Measurements from ENCODE around the gene XRN1. TPM values are rescaled to one million over a fixed set of nuclear protein-coding genes. Genes with fewer than 3 reads are reported as not detected.
A peak's percentile ranks its signal among the peaks of the same experiment; 100 is the strongest.
"Not testable (repeated sequence)": the region's sequence is repeated elsewhere in the genome, so short reads cannot be mapped to it uniquely, and the experiment has no call there.

XRN1 gene
- total RNA-seq, 1 donor from 2014 or later, result 46.1 TPM

DNA sequence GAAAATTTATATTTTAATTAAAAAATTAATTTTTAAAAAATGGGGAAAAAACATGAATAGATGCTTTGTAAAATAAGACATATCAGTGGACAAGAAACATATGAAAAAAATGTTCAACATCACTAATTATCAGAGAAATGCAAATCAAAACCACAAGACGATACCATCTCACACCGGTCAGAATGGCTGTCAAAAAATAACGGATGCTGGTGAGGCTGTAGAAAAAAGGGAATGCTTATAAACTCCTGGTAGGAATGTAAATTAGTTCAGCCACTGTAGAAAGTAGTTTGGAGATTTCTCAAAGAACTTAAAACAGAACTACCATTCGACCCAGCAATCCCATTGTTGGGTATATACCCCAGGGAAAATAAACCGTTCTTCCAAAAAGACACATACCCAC, 93.8 kb downstream of the XRN1 start:
- ATAC-seq (no peak), DNase-seq (no peak)
- Histone ChIP-seq H3K9me3 (no peaks in the 10 kb centered on the region), H3K27me3 (no peaks in the 10 kb centered on the region), H3K36me3 (peaks cover 93% of the 10 kb centered on the region), H3K4me3 (no peak overlapping the region), H3K4me1 (no peaks in the 10 kb centered on the region), H3K27ac (no peak overlapping the region)
- intact Hi-C loops (cut with DNase I), result no loop called here
- TF ChIP-seq, protein P1, sequence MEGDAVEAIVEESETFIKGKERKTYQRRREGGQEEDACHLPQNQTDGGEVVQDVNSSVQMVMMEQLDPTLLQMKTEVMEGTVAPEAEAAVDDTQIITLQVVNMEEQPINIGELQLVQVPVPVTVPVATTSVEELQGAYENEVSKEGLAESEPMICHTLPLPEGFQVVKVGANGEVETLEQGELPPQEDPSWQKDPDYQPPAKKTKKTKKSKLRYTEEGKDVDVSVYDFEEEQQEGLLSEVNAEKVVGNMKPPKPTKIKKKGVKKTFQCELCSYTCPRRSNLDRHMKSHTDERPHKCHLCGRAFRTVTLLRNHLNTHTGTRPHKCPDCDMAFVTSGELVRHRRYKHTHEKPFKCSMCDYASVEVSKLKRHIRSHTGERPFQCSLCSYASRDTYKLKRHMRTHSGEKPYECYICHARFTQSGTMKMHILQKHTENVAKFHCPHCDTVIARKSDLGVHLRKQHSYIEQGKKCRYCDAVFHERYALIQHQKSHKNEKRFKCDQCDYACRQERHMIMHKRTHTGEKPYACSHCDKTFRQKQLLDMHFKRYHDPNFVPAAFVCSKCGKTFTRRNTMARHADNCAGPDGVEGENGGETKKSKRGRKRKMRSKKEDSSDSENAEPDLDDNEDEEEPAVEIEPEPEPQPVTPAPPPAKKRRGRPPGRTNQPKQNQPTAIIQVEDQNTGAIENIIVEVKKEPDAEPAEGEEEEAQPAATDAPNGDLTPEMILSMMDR (IDR thresholded peaks at IDR 0.05), result no peak

DNA sequence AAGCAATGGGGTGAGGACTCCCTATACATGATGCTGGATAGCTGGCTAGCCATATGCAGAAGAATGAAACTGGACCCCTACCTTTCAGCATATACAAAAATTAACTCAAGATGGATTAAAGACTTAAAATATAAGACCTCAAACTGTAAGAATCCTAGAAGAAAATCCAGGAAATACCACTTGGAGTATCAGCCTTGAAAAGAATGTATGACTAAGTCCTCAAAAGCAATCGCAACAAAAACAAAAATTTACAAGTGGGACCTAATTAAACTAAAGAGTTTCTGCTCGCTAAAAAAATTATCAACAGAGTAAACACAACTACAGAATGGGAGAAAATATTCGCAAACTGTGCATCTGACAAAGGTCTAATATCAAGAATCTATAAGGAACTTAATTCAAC, 94.3 kb downstream of the XRN1 start:
- H3K9me3 ChIP-seq, result no peaks in the 10 kb centered on the region
- intact Hi-C loops (cut with DNase I), result no loop called here
- DNase-seq (no peak), ATAC-seq (no peak)
- no peak overlapping the region for H3K27ac ChIP-seq
- TF ChIP-seq, protein P1 (IDR thresholded peaks at IDR 0.05), result no peak
- H3K36me3 ChIP-seq, result peaks cover 94% of the 10 kb centered on the region
- H3K4me3 ChIP-seq, result no peak overlapping the region
- H3K27me3 ChIP-seq, result no peaks in the 10 kb centered on the region
- no peaks in the 10 kb centered on the region for H3K4me1 ChIP-seq

DNA sequence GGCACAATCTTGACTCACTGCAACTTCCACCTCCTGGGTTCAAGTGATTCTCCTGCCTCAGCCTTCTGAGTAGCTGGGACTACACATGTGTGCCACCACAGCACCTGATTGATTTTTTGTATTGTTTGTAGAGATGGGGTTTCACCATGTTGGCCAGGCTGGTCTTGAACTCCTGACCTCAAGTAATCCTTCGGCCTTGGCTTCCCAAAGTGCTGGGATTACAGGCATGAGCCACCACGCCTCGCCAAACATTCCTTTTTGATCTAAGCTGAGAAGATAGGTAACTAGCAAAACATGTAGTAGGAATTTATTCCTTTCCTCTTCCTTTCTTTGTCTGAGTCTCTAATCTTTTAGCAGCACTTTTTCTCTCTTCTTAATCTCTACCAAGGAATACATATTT, 95.1 kb downstream of the XRN1 start:
- H3K9me3 ChIP-seq; intact Hi-C loops (cut with DNase I); H3K4me3 ChIP-seq; DNase-seq; H3K4me1 ChIP-seq; H3K27me3 ChIP-seq; H3K27ac ChIP-seq; ATAC-seq: not testable (repeated sequence)
- peaks cover 96% of the 10 kb centered on the region for H3K36me3 ChIP-seq

DNA sequence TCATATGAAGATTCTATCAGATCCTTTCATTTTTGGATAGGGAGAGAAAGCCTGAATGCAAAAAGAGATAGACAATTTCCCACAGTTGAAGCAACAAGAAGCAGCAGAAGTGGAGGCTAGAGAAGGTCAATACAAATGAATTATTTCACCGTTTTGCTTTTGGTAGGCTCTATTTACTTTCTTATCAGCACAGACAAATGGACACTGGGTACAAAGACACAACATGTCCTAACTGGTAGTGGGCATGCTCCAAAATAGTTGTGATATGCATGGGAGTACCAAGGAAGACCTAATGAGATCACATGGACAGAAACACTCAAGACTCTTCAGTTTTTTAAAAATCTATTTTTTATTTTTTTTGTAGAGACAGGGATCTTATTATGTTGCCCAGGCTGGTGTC, 99.4 kb downstream of the XRN1 start:
- no peak for DNase-seq
- intact Hi-C loops (cut with DNase I), result no loop called here
- no peak overlapping the region for H3K4me3 ChIP-seq
- H3K9me3 ChIP-seq, result no peaks in the 10 kb centered on the region
- H3K27ac ChIP-seq, result no peak overlapping the region
- peaks cover 68% of the 10 kb centered on the region for H3K36me3 ChIP-seq
- no peaks in the 10 kb centered on the region for H3K4me1 ChIP-seq
- TF ChIP-seq, protein P1 (IDR thresholded peaks at IDR 0.05), result no peak
- H3K27me3 ChIP-seq, result no peaks in the 10 kb centered on the region
- no peak for ATAC-seq

DNA sequence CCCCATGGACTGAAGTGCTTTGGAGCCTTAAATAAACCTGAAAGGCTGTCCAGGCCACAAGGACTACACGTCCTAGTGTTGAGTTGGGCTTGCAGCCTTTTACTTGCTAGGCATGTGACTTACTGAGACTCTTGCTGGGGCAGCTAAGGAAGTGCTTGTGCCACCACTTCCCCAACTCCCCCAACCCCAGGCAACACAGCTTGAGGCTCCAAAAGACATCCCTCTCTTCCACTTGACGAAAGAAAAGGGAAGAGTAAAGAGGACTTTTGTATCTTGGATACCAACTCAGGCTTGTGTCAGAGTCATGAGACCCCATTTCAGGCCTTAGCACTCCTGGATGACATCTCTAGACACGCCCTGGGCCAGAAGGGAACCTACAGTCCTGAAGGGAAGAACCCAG, 109.8 kb downstream of the XRN1 start:
- peaks cover 30% of the 10 kb centered on the region for H3K36me3 ChIP-seq
- peak; percentile 97 for ATAC-seq
- H3K4me3 ChIP-seq, result no peak overlapping the region
- H3K9me3 ChIP-seq, result no peaks in the 10 kb centered on the region
- DNase-seq, result no peak
- H3K27me3 ChIP-seq, result no peaks in the 10 kb centered on the region
- H3K27ac ChIP-seq, result no peak overlapping the region
- H3K4me1 ChIP-seq, result no peaks in the 10 kb centered on the region
- TF ChIP-seq, protein P1 (IDR thresholded peaks at IDR 0.05), result no peak
- intact Hi-C loops (cut with DNase I), result no loop called here

DNA sequence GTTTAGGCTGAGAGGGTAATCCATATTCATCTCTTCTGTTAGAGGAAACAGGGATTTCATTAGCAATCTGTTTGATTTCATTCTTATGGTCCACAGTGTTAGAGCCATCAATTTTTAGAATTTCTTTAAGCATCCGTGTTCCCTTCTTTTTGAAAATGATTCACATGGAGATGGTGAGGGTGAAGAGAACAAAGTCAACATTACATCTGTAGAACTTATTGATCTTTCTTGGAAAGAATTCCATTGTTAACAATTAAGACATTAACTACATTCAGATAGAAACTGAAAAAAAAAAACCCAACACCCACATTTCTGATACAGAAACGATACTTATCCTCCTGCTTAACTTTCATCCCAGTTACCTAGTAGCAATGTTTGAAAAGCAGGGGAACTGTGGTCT, 115.4 kb downstream of the XRN1 start:
- Histone ChIP-seq H3K9me3 (no peaks in the 10 kb centered on the region), H3K36me3 (peaks cover 71% of the 10 kb centered on the region), H3K27me3 (no peaks in the 10 kb centered on the region), H3K4me1 (no peaks in the 10 kb centered on the region), H3K27ac (no peak overlapping the region), H3K4me3 (no peak overlapping the region)
- intact Hi-C loops (cut with DNase I), result no loop called here
- ATAC-seq (no peak), DNase-seq (no peak)
- TF ChIP-seq, protein P1 (IDR thresholded peaks at IDR 0.05), result no peak

DNA sequence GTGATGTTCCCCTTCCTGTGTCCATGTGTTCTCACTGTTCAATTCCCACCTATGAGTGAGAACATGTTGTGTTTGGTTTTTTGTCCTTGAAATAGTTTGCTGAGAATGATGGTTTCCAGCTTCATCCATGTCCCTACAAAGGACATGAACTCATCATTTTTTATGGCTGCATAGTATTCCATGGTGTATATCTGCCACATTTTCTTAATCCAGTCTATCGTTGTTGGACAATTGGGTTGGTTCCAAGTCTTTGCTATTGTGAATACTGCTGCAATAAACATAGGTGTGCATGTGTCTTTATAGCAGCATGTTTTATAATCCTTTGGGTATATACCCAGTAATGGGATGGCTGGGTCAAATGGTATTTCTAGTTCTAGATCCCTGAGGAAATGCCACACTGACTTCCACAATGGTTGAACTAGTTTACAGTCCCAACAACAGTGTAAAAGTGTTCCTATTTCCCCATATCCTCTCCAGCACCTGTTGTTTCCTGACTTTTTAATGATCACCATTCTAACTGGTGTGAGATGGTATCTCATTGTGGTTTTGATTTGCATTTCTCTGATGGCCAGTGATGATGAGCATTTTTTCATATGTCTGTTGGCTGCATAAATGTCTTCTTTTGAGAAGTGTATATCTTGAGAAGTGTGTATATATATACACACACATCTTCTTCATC, 123.4 kb downstream of the XRN1 start:
- H3K9me3 ChIP-seq; H3K4me3 ChIP-seq; H3K27me3 ChIP-seq; ATAC-seq; intact Hi-C loops (cut with DNase I); DNase-seq; H3K27ac ChIP-seq; H3K4me1 ChIP-seq: not testable (repeated sequence)
- peaks cover 14% of the 10 kb centered on the region for H3K36me3 ChIP-seq
